Keratinocyte (primary cell): ENCODE data around the gene UBE3A. TPM values are rescaled to one million over a fixed set of nuclear protein-coding genes. Genes with fewer than 3 reads are reported as not detected.

Source experiments
- DNase-seq: peaks from one replicate; pipeline ENCODE4 v3.0.0-alpha.2; 2011; ENCODE audit warnings: low read depth, missing footprints, low spot score
- FAIRE-seq: peaks from 2 replicates; lab custom pipeline; 2011; peaks lifted over from hg19 to GRCh38; lab: Jason Lieb, UNC
- H2AFZ ChIP-seq: 2 replicates; pipeline ENCODE4 v1.6.0; 2012; ENCODE audit warnings: low read length, control low read depth, inconsistent platforms; ENCODE audit not compliant: control insufficient read depth
- H3K27ac ChIP-seq: 2 replicates; pipeline ENCODE4 v1.5.1; 2011; ENCODE audit warnings: low read length; ENCODE audit not compliant: control insufficient read depth, insufficient read depth
- H3K27me3 ChIP-seq: 3 replicates; pipeline ENCODE4 v1.6.0; 2011; ENCODE audit warnings: low read length; ENCODE audit not compliant: control insufficient read depth, insufficient read depth; ENCODE audit errors: extremely low read depth
- H3K36me3 ChIP-seq, 2 experiments: 2 replicates in 1 of 2; 3 replicates in 1 of 2; pipeline ENCODE4 v1.5.1; 2011; ENCODE audit warnings: low read length in 2 of 2, mild to moderate bottlenecking in 1 of 2; ENCODE audit not compliant: control insufficient read depth in 2 of 2, insufficient read depth in 2 of 2; ENCODE audit errors: extremely low read depth in 1 of 2
- H3K4me1 ChIP-seq: 3 replicates; pipeline ENCODE4 v1.5.1; 2011; ENCODE audit warnings: low read length; ENCODE audit not compliant: control insufficient read depth, insufficient read depth; ENCODE audit errors: extremely low read depth
- H3K4me2 ChIP-seq: 3 replicates; pipeline ENCODE4 v1.6.0; 2011; ENCODE audit warnings: low read depth, low read length; ENCODE audit not compliant: control insufficient read depth, insufficient read depth; ENCODE audit errors: extremely low read depth
- H3K4me3 ChIP-seq, 3 experiments: fragments of 200-600 bp in 1 of 3; sonication (generic) in 1 of 3; 2 replicates in 2 of 3; 3 replicates in 1 of 3; pipeline ENCODE4 v1.5.1; 2011 to 2016; ENCODE audit warnings: low read length in 3 of 3, mild to moderate bottlenecking in 3 of 3, control low read depth in 2 of 3, inconsistent platforms in 1 of 3, low read depth in 1 of 3, mixed read lengths in 1 of 3, mixed run types in 1 of 3, moderate library complexity in 1 of 3; ENCODE audit not compliant: control insufficient read depth in 2 of 3, insufficient read depth in 2 of 3; ENCODE audit errors: extremely low read depth in 1 of 3
- H3K79me2 ChIP-seq: 2 replicates; pipeline ENCODE4 v1.6.0; 2012; ENCODE audit warnings: low read length; ENCODE audit not compliant: control insufficient read depth, insufficient read depth
- H3K9ac ChIP-seq: 3 replicates; pipeline ENCODE4 v1.6.0; 2011; ENCODE audit warnings: low read length; ENCODE audit not compliant: control insufficient read depth, insufficient read depth; ENCODE audit errors: extremely low read depth
- H3K9me1 ChIP-seq: 3 replicates; pipeline ENCODE4 v1.6.0; 2011; ENCODE audit warnings: low read length; ENCODE audit not compliant: control insufficient read depth, insufficient read depth; ENCODE audit errors: extremely low read depth
- H3K9me3 ChIP-seq: 2 replicates; pipeline ENCODE4 v1.5.1; 2012; ENCODE audit warnings: low read depth, low read length; ENCODE audit not compliant: control insufficient read depth
- H4K20me1 ChIP-seq: 3 replicates; pipeline ENCODE4 v1.6.0; 2011; ENCODE audit warnings: low read length; ENCODE audit not compliant: control insufficient read depth, insufficient read depth; ENCODE audit errors: extremely low read depth
- CTCF ChIP-seq, 3 experiments: IDR thresholded peaks in 1 of 3; conservative IDR thresholded peaks in 1 of 3; optimal IDR thresholded peaks in 1 of 3; 2 replicates in 2 of 3; 3 replicates in 1 of 3; pipeline versions ENCODE3 to v1.5.1; 2011; ENCODE audit warnings: low read length in 3 of 3, mild to moderate bottlenecking in 3 of 3, moderate library complexity in 2 of 3, control low read depth in 1 of 3, inconsistent platforms in 1 of 3; ENCODE audit not compliant: insufficient read depth in 2 of 3; ENCODE audit errors: extremely low read depth in 1 of 3
- EZH2 ChIP-seq: IDR thresholded peaks from one replicate; pipeline ENCODE4 v1.6.1; 2012; ENCODE audit warnings: inconsistent platforms, mild to moderate bottlenecking, low read length, moderate library complexity
- dilution Hi-C: fragments of 300-500 bp; cut with MboI; formaldehyde crosslinking; loops from one replicate; pipeline ENCODE4 v1.7.0; 2020; ENCODE audit warnings: low sequenced_read_pairs; ENCODE audit not compliant: extremely low pct_ligation_motif_present
- polyA plus RNA-seq, 5 experiments: library from polyadenylated mRNA; depleted of rRNA in 3 of 5; stranded (reverse) in 3 of 5; stranded (forward) in 1 of 5; unstranded in 1 of 5; fragments of >200 nt; gene quantifications; 1 replicate in 1 of 5; 2 replicates in 3 of 5; 3 replicates in 1 of 5; pipeline versions ENCODE4 v1.2.1 to v1.2.3, GENCODE V29; 2011 to 2012; ENCODE audit warnings: missing spikeins in 2 of 5, low read depth in 1 of 5, low replicate concordance in 1 of 5

Gene UBE3A
- polyA plus RNA-seq, 1 donor (not counting 4 experiments of a cell fraction or from before 2014, with no cell fraction given), result 45.0 TPM

DNA sequence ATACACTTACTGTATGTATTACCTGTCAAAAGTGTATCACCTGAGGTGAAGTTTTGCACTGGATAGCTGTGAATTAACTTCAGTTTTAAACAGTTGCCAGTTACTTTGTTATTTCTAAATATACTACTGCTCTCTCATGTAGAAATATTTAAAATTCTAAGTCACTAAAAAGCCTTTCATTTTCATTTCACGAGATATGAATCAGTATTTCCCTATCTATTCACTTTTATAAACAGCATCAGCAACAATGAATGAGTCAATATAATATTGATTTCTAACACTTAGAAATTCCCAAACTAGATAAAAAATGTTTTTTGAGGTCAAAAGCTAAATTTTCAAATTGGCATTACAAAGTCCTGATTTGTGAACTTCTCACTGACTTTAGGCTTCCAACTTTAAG is 32.6 kb downstream of the UBE3A start:
- peaks cover 4% of the 10 kb centered on the region for H4K20me1 ChIP-seq

DNA sequence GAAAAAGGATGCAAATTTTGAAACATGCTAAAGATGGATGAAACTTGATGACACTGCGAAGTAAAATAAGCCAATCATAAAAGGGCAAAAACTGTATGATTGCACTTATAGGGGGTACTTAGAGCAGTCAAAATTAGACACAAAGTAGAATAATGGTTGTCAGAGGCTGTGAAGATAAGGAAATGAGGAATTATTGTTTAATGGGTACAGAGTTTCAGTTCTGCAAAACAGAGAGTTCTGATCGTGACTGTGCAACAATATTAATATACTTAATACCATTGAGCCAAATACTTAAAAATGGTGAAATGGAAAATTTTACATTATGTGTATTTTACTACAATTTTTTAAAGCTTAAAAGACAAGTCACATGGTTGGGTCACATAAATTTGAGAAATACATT is 35.1 kb downstream of the UBE3A start:
- Histone ChIP-seq H3K9ac (no peak overlapping the region), H3K4me1 (no peaks in the 10 kb centered on the region), H4K20me1 (peaks cover 4% of the 10 kb centered on the region), H3K4me2 (no peak overlapping the region), H3K9me3 (no peaks in the 10 kb centered on the region), H3K27me3 (no peaks in the 10 kb centered on the region), H3K36me3 (peaks cover 3 to 7% of the 10 kb centered on the region in 2 experiments), H3K27ac (no peak overlapping the region), H2AFZ (no peak overlapping the region), H3K9me1 (peaks cover 2% of the 10 kb centered on the region), H3K4me3 (no peak overlapping the region), H3K79me2 (peaks cover 38% of the 10 kb centered on the region)
- no peak for TF ChIP-seq EZH2
- no peak for TF ChIP-seq CTCF (optimal IDR thresholded peaks at IDR 0.05 in 1 of 3, IDR thresholded peaks at IDR 0.05 in 1 of 3, conservative IDR thresholded peaks at IDR 0.05 in 1 of 3; ENCODE audit: extremely low read depth in 1 of 3, insufficient read depth in 2 of 3, low read length in 3 of 3)
- no peak for FAIRE-seq
- no peak for DNase-seq
- dilution Hi-C loops, result no loop called here

More for the DNA sequence above, 32.6 kb downstream of the UBE3A start:
- Histone ChIP-seq H2AFZ (no peak overlapping the region), H3K27ac (no peak overlapping the region), H3K27me3 (no peaks in the 10 kb centered on the region), H3K4me1 (no peaks in the 10 kb centered on the region), H3K79me2 (peaks cover 57% of the 10 kb centered on the region), H3K36me3 (peaks cover 3 to 7% of the 10 kb centered on the region in 2 experiments), H3K9ac (no peak overlapping the region), H3K9me1 (peaks cover 2% of the 10 kb centered on the region), H3K4me3 (no peak overlapping the region), H3K9me3 (no peaks in the 10 kb centered on the region), H3K4me2 (no peak overlapping the region)
- DNase-seq, result no peak
- dilution Hi-C loops, result no loop called here
- no peak for FAIRE-seq
- TF ChIP-seq CTCF (optimal IDR thresholded peaks at IDR 0.05 in 1 of 3, IDR thresholded peaks at IDR 0.05 in 1 of 3, conservative IDR thresholded peaks at IDR 0.05 in 1 of 3; ENCODE audit: extremely low read depth in 1 of 3, insufficient read depth in 2 of 3, low read length in 3 of 3) (no peak), EZH2 (no peak)
